HEK293T (cell line): ENCODE measurements around the gene KCNC3.

Experiments used
- CTCF ChIA-PET: fragments of 350-600 bp; formaldehyde crosslinking; extraction: SDS; loops from one replicate; lab custom pipeline; 2021; ENCODE audit warnings: antibody characterized with exemption, inconsistent platforms; lab: Yijun Ruan, JAX
- POLR2A ChIA-PET: fragments of 350-600 bp; formaldehyde crosslinking; extraction: SDS; loops from one replicate; lab custom pipeline; 2020; ENCODE audit warnings: antibody characterized with exemption, inconsistent platforms; lab: Yijun Ruan, JAX
- DNase-seq: peaks from one replicate; pipeline ENCODE4 v3.0.0; 2012; ENCODE audit warnings: mixed read lengths; ENCODE audit errors: extremely low spot score
- ARNT ChIP-seq: fragments of 450-650 bp; IDR thresholded peaks from 2 replicates; pipeline ENCODE4 v1.6.1; 2017; ENCODE audit warnings: mild to moderate bottlenecking
- BHLHE40 ChIP-seq: fragments of 450-650 bp; IDR thresholded peaks from 2 replicates; pipeline ENCODE4 v1.6.1; 2016; ENCODE audit warnings: mild to moderate bottlenecking, moderate library complexity, borderline replicate concordance
- CTBP1 ChIP-seq: fragments of 450-650 bp; IDR thresholded peaks from 2 replicates; pipeline ENCODE4 v1.6.1; 2016; ENCODE audit warnings: borderline replicate concordance
- ELF4 ChIP-seq: fragments of 450-650 bp; IDR thresholded peaks from 2 replicates; pipeline ENCODE4 v1.6.1; 2017; ENCODE audit warnings: antibody characterized with exemption
- FOXA1 ChIP-seq: fragments of 450-650 bp; IDR thresholded peaks from 2 replicates; pipeline ENCODE4 v1.6.1; 2016; ENCODE audit warnings: mild to moderate bottlenecking
- FOXK2 ChIP-seq: fragments of 450-650 bp; IDR thresholded peaks from 2 replicates; pipeline ENCODE4 v1.6.1; 2016; ENCODE audit warnings: mild to moderate bottlenecking
- FOXM1 ChIP-seq: fragments of 450-650 bp; IDR thresholded peaks from 2 replicates; pipeline ENCODE4 v1.6.1; 2017; ENCODE audit warnings: mild to moderate bottlenecking, borderline replicate concordance
- HDGF ChIP-seq: fragments of 450-650 bp; IDR thresholded peaks from 2 replicates; pipeline ENCODE4 v1.6.1; 2017; ENCODE audit warnings: antibody characterized with exemption, borderline replicate concordance
- L3MBTL2 ChIP-seq: fragments of 450-650 bp; conservative IDR thresholded peaks from 2 replicates; pipeline ENCODE4 v1.6.1; 2016; ENCODE audit warnings: mild to moderate bottlenecking
- LEF1 ChIP-seq: fragments of 450-650 bp; IDR thresholded peaks from 2 replicates; pipeline ENCODE4 v1.6.1; 2017; ENCODE audit warnings: mild to moderate bottlenecking, borderline replicate concordance
- NFRKB ChIP-seq: fragments of 450-650 bp; IDR thresholded peaks from 2 replicates; pipeline ENCODE4 v1.6.1; 2016; ENCODE audit warnings: mild to moderate bottlenecking, moderate library complexity
- SP1 ChIP-seq: fragments of 450-650 bp; IDR thresholded peaks from 2 replicates; pipeline ENCODE4 v1.6.1; 2017
- SUZ12 ChIP-seq: fragments of 450-650 bp; IDR thresholded peaks from 2 replicates; pipeline ENCODE4 v1.6.1; 2016; ENCODE audit warnings: mild to moderate bottlenecking
- TARDBP ChIP-seq: fragments of 450-650 bp; IDR thresholded peaks from 2 replicates; pipeline ENCODE4 v1.6.1; 2016
- ZNF384 ChIP-seq: fragments of 450-650 bp; IDR thresholded peaks from 2 replicates; pipeline ENCODE4 v1.6.1; 2016
- TF ChIP-seq, protein P1 (sequence below): fragments of 450-650 bp; IDR thresholded peaks from 2 replicates; pipeline ENCODE4 v1.6.1; 2016

The KCNC3 gene

GRCh38 chr19:50277966-50278580 is 51.1 kb downstream of the KCNC3 start:
- TF ChIP-seq, protein P1, sequence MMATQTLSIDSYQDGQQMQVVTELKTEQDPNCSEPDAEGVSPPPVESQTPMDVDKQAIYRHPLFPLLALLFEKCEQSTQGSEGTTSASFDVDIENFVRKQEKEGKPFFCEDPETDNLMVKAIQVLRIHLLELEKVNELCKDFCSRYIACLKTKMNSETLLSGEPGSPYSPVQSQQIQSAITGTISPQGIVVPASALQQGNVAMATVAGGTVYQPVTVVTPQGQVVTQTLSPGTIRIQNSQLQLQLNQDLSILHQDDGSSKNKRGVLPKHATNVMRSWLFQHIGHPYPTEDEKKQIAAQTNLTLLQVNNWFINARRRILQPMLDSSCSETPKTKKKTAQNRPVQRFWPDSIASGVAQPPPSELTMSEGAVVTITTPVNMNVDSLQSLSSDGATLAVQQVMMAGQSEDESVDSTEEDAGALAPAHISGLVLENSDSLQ: no peak
- TF ChIP-seq FOXK2 (no peak), BHLHE40 (no peak), ARNT (no peak), ELF4 (no peak), SUZ12 (no peak), TARDBP (no peak)
- ChIA-PET POLR2A (no interaction called here), CTCF (no interaction called here)
- DNase-seq: no peak

- CTCF ChIA-PET: no interaction called here
- DNase-seq: no peak
- TF ChIP-seq L3MBTL2 (no peak), SP1 (no peak), ZNF384 (no peak)
- TF ChIP-seq, protein P1: no peak
- POLR2A ChIA-PET: no interaction called here
Measured at GRCh38 chr19:50276370-50277063, 52.7 kb downstream of the KCNC3 start.

GRCh38 chr19:50275577-50276368 is 53.4 kb downstream of the KCNC3 start:
- POLR2A ChIA-PET: no interaction called here
- no peak for DNase-seq
- TF ChIP-seq CTBP1 (no peak), ARNT (no peak), SP1 (no peak), ELF4 (no peak), BHLHE40 (no peak), FOXA1 (no peak), FOXK2 (no peak), SUZ12 (no peak), LEF1 (no peak), L3MBTL2 (no peak)
- TF ChIP-seq, protein P1: no peak
- CTCF ChIA-PET: no interaction called here

GRCh38 chr19:50273821-50274220 is 55.4 kb downstream of the KCNC3 start:
- no peak for TF ChIP-seq FOXM1
- no peak for TF ChIP-seq TARDBP
- no peak for TF ChIP-seq FOXK2
- TF ChIP-seq ARNT: no peak
- TF ChIP-seq, protein P1: no peak
- TF ChIP-seq L3MBTL2: no peak
- no peak for TF ChIP-seq ELF4
- TF ChIP-seq CTBP1: no peak
- TF ChIP-seq BHLHE40: no peak
- no peak for TF ChIP-seq SUZ12
- no peak for TF ChIP-seq ZNF384
- no peak for TF ChIP-seq SP1
- no peak for TF ChIP-seq LEF1
- no peak for TF ChIP-seq NFRKB
- no peak for TF ChIP-seq HDGF
- TF ChIP-seq FOXA1: no peak
- CTCF ChIA-PET: no interaction called here
- POLR2A ChIA-PET: no interaction called here
- no peak for DNase-seq

DNA sequence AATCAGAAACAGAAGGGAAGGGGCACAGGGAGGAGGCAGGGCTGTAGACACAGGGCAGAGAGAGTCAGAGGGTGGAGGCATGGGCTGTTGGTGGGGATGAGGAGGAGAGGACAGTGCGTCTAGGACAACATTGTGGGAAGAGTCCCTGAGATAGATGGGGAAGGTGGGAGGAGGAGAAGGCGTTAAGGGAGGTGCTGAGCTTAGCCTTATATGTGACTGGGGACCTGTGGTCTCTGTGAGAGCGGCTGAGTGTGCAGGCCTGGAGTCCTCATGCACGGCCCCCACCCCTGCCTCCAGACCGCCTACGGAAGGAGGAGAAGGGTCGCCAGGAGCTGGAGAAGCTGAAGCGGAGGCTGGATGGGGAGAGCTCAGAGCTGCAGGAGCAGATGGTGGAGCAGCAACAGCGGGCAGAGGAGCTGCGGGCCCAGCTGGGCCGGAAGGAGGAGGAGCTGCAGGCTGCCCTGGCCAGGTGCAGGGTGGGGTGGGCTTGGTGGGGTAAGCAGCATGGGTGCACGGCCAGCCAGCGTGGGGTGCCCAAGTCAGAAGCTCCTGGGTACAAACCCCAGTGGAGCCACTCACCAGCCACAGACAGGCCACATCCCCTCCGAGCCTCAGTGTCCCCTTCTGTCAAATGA is 56.8 kb downstream of the KCNC3 start:
- CTCF ChIA-PET: no interaction called here
- POLR2A ChIA-PET: no interaction called here
- TF ChIP-seq FOXM1: no peak
- TF ChIP-seq, protein P1: no peak
- no peak for TF ChIP-seq LEF1
- no peak for TF ChIP-seq ELF4
- TF ChIP-seq FOXK2: no peak
- no peak for TF ChIP-seq CTBP1
- no peak for TF ChIP-seq L3MBTL2
- TF ChIP-seq SUZ12: no peak
- TF ChIP-seq ZNF384: no peak
- no peak for TF ChIP-seq FOXA1
- no peak for TF ChIP-seq TARDBP
- TF ChIP-seq BHLHE40: no peak
- no peak for TF ChIP-seq SP1
- no peak for DNase-seq
